Measurements from ENCODE around the gene CALM3. TPM values are rescaled to one million over a fixed set of nuclear protein-coding genes. Genes with fewer than 3 reads are reported as not detected.

The CALM3 gene
- total RNA-seq, 2 donors from 2014 or later: 182 to 244 TPM

GRCh38 chr19:46610413-46610775, 9.3 kb downstream of the CALM3 start:
- intact Hi-C loops (cut with DNase I): loop anchor here in 1 of 2 donors (5.0 to 10.0 kb wide), 2 partner anchors 52 to 114 kb away; partner anchors contain the start of gene DACT3
- DNase-seq (ENCODE audit: low spot score): peak; percentile 55

- intact Hi-C loops (cut with DNase I): loop anchor here in 1 of 2 donors (5.0 to 10.0 kb wide), 2 partner anchors 51 to 114 kb away; partner anchors contain the start of gene DACT3
- peak; percentile 63 for DNase-seq (ENCODE audit: low spot score)
These were observed 10.0 kb downstream of the CALM3 start for GRCh38 chr19:46610851-46611770.

DNA sequence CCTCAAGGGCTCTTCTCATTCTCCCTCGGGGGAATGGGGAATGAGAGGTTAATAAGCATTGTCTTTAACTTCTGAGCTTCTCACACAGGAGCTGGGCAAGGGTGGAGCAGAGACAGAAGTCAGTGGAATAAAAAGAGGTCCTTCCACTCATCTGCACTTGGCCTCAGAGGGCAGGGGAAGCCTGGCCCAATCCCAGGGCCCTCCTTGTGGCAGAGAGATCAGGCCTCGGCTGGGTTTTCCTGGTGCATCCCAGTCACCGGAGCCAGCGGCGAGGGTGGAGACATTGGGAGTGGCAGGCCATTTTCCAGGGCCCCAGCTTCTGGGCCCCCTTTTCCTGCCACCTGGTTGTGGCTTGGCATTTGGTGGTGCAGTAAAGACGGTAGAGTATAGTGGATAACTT, 10.6 kb downstream of the CALM3 start:
- intact Hi-C loops (cut with DNase I): loop anchor here in 1 of 2 donors (5.0 to 10.0 kb wide), 2 partner anchors 51 to 113 kb away; partner anchors contain the start of gene DACT3
- peak; percentile 41 for DNase-seq (ENCODE audit: low spot score)

- intact Hi-C loops (cut with DNase I): loop anchor here in 1 of 2 donors (5.0 to 10.0 kb wide), 2 partner anchors 49 to 111 kb away; partner anchors contain the start of gene DACT3
These were observed 12.4 kb downstream of the CALM3 start for GRCh38 chr19:46613525-46613924.

GRCh38 chr19:46614114-46614722, 13.1 kb downstream of the CALM3 start:
- intact Hi-C loops (cut with DNase I): loop anchor here (2.0 to 10.0 kb wide), 3 partner anchors 48 to 111 kb away; partner anchors contain the start of gene DACT3 (in 1 of the 2)
- peak; percentile 94 for DNase-seq (ENCODE audit: low spot score)

More at GRCh38 chr19:46613525-46613924, 12.4 kb downstream of the CALM3 start:
- peak; percentile 76 for DNase-seq (ENCODE audit: low spot score)

DNA sequence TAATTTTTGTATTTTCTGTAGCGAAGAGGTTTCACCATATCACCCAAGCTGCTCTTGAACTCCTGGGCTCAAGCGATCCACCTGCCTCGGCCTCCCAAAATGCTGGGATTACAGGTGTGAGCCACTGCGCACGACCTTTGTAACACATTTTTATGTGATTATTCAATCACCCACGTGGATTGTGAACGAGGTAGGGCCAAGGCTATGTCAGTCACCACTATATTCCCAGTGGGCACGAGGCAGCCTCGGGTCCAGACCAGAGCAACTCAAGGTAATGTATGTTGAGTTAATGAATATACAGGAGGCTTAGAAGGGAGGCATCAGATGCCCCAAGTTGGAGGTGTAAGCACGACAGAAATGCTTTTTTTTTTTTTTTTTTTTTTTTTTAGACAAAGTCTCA, 14.8 kb downstream of the CALM3 start:
- no peak for DNase-seq (ENCODE audit: low spot score)
- intact Hi-C loops (cut with DNase I): loop anchor here (2.0 to 10.0 kb wide), 2 partner anchors 47 to 109 kb away; no protein-coding TSS in a partner anchor

DNA sequence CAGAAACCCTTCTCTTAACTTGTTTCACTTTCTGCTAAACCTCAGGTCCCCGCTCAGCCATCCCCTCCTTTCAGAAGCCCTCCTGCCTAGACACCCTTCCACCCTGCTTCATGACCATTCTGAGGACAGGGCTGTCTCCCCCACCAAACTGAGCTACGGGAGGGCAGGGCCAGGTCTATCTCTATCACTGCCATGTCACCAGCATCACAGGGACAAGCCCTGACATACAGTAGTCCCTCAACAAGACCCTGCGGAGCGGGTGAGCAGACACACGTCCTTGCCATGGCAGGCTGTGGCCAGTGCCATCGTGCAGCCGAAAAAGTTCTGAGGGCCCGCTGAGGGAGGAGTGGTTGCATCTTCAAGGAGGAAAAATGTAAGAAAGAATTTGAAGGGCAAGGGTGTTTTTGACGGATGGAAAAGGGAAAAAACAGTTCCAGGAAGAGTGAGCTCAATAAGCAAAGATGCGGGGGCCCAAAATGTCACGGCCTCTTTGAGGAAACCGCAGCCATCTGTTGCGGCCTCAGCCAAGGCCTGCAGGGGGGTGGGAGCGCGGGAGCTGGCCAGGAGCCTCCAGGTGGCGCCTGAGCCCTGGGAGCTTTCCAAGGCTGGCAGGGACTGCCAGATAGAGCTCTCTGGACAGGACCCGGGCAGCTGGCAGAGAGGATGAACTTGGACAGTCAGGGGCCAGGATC, 15.6 kb downstream of the CALM3 start:
- no peak for DNase-seq (ENCODE audit: low spot score)
- intact Hi-C loops (cut with DNase I): loop anchor here in 1 of 2 donors (10.0 kb wide), 1 partner anchor 108 kb away; no protein-coding TSS in a partner anchor

DNA sequence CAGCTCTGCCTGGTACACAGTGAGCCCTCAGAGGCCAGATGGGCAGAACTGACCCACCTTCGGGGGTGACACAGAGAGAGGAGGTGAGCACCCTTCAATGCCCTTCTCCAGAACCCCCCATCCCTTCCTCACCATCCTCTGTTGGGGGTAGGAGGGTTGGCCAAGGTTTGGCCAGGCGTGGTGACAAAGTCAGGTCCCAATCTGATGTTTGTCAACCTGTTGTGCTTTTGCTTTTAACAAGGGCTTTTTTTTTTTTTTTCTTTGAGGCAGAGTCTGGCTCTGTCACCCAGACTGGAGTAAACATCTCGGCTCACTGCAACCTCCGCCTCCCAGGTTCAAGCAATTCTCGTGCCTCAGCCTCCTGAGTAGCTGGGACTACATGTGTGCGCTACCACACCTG, 16.5 kb downstream of the CALM3 start:
- intact Hi-C loops (cut with DNase I): loop anchor here in 1 of 2 donors (10.0 kb wide), 1 partner anchor 107 kb away; no protein-coding TSS in a partner anchor

GRCh38 chr19:46618670-46619231, 17.6 kb downstream of the CALM3 start:
- DNase-seq (ENCODE audit: low spot score): no peak
- intact Hi-C loops (cut with DNase I): loop anchor here in 1 of 2 donors (10.0 kb wide), 1 partner anchor 106 kb away; no protein-coding TSS in a partner anchor

More for the DNA sequence above, 16.5 kb downstream of the CALM3 start:
- no peak for DNase-seq (ENCODE audit: low spot score)

DNA sequence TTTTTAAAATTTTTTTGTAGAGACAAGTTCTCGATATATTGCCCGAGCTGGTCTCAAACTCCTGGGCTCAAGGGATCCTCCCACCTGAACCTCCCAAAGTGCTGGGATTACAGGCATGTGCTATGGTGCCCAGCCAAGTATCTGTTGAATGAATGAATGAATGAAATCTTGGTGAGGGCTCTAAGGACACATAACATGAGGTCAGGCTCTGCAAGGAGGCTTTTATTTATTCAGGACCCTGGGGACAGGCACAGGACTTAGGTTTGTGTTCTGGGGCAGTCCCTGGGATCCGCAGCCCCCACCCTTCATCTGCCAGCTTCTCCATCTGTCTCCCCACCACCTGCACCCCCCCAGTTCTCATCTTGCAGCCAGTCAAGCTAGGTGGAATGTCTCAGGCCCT, 19.1 kb downstream of the CALM3 start:
- intact Hi-C loops (cut with DNase I): no loop called here
- no peak for DNase-seq (ENCODE audit: low spot score)

DNA sequence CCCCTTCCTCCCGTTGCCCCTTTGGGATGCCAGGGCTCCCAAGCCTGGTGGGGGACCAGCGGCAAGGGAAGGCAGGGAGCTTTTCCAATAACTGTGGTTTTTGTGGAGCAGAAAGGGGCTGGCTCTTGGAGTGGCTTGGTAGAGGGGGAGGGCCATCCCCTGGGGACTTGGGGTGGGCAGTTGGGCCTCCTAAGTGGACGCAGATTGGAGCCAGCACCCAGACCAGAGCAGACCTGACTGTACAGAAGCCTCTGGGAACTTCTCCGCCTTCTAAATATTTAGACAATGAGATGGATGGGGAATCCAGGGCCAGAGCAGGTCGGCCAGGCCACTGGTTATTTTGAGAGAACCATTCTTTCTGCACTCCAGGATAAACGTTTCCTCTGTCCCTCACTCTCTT, 19.6 kb downstream of the CALM3 start:
- no peak for DNase-seq (ENCODE audit: low spot score)

GRCh38 chr19:46621191-46622117, 20.3 kb downstream of the CALM3 start:
- intact Hi-C loops (cut with DNase I): no loop called here
- DNase-seq (ENCODE audit: low spot score): no peak

More for the DNA sequence above, 19.6 kb downstream of the CALM3 start:
- intact Hi-C loops (cut with DNase I): no loop called here

- DNase-seq (ENCODE audit: low spot score): no peak
- intact Hi-C loops (cut with DNase I): no loop called here
These were observed 21.0 kb downstream of the CALM3 start for GRCh38 chr19:46622118-46622446.

GRCh38 chr19:46623915-46624502, 22.9 kb downstream of the CALM3 start:
- intact Hi-C loops (cut with DNase I): no loop called here

DNA sequence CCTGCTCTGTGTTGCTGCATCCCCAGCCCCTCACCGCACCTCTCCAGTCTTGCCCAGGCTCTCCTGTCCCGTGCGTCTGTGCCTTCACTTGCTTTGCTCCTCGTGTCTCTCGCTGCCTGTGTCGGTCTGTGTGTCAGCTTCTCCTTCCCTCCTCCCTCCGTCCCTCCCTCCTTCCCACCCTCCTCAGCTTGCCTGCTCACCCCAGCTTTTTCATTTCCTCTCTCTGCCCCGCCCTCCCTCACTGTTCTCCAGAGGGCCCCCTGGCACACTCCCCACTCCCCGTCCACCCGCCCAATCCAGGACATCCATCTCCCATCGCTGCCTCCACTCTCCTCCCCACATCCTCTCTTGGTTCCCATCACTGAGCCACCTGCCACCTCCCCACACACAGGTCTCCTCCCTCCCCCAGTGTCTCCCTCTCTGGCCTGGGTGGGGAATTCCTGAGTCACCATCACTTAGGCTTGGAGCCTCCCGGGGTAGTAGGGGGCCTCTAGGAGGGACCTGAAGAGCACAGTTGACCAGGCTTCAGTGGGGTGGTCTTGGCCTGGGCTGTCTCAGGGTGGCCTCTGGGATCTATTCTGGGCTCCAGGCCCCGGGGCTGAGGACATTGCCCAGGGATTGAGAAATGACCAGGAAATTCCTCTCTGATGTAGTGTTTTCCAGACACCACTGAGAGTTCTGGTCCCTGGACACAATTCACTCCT, 24.0 kb downstream of the CALM3 start, which contains the start of gene PTGIR:
Gene PTGIR (minus strand): TSS at position 132 of the 704 bp plus-strand sequence. CDS start 864 bp downstream, outside the sequence.
- DNase-seq (ENCODE audit: low spot score): peak; percentile 96
- intact Hi-C loops (cut with DNase I): no loop called here

More at GRCh38 chr19:46623915-46624502, 22.9 kb downstream of the CALM3 start:
- no peak for DNase-seq (ENCODE audit: low spot score)

GRCh38 chr19:46625731-46626130, 24.6 kb downstream of the CALM3 start:
- no peak for DNase-seq (ENCODE audit: low spot score)
- intact Hi-C loops (cut with DNase I): no loop called here

DNA sequence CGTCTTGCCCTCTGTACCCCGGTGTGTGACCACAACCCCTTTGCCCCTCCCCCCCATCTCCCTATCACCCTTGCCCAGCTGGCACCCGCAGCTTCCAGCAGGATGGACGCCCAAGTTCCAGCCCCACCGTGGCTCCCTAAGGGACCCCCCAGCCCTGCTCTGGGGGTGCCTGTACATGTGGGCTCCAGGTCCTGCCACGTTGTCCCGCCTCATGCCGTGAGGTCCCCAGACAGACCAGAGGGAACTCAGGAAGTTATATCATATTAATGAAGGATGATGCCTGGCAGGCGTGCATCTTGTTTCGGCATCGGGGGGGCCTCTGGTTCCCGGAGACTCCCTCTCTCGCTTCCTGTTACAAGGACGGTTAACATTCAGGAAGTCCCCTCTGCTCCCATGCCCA, 25.3 kb downstream of the CALM3 start:
- DNase-seq (ENCODE audit: low spot score): no peak
- intact Hi-C loops (cut with DNase I): no loop called here

Measured in posterior vena cava (tissue), 2 donors.